Muscle of leg (tissue), 11 donors: ENCODE results near the gene DCC. TPM values are rescaled to one million over a fixed set of nuclear protein-coding genes. Genes with fewer than 3 reads are reported as not detected.

ENCODE experiments used
- DNase-seq: peaks from one replicate; pipeline ENCODE4 v3.0.0; 2013
- H3K27ac ChIP-seq: one replicate; pipeline ENCODE4 v1.5.1; 2013; ENCODE audit warnings: mild to moderate bottlenecking, low read length, control low read depth
- H3K27me3 ChIP-seq: one replicate; pipeline ENCODE4 v1.6.1; 2013; ENCODE audit warnings: low read length; ENCODE audit not compliant: control insufficient read depth, insufficient read depth
- H3K36me3 ChIP-seq: one replicate; pipeline ENCODE4 v1.6.1; 2013; ENCODE audit warnings: low read length; ENCODE audit not compliant: control insufficient read depth, insufficient read depth
- H3K4me1 ChIP-seq: one replicate; pipeline ENCODE4 v1.6.1; 2013; ENCODE audit warnings: low read length; ENCODE audit not compliant: control insufficient read depth, insufficient read depth
- H3K4me3 ChIP-seq: one replicate; pipeline ENCODE4 v1.5.1; 2013; ENCODE audit warnings: low read length, control low read depth
- H3K9me3 ChIP-seq: replicated peaks from 2 replicates; pipeline ENCODE4 v1.6.1; 2013; ENCODE audit warnings: low read depth, low read length; ENCODE audit not compliant: control insufficient read depth
- WGBS: methylation state at CpG from one replicate; pipeline ENCODE4 v1.1.5; 2013; ENCODE audit warnings: missing lambda C conversion rate; ENCODE audit not compliant: insufficient coverage; 5-methylcytosine and 5-hydroxymethylcytosine counted together
- polyA plus RNA-seq, 8 donors: library from polyadenylated mRNA; unstranded; fragments of 120-200 nt; gene quantifications; one replicate each; pipeline versions ENCODE4 v1.2.1 to v1.2.3, GENCODE V29; 2013; ENCODE audit warnings: inconsistent platforms in 1 of 8, low replicate concordance in 1 of 8; ENCODE audit not compliant: insufficient read length in 8 of 8, insufficient read depth in 1 of 8
- total RNA-seq: library from RNA; stranded (reverse); fragments of 120-200 nt; gene quantifications from one replicate; pipeline ENCODE4 v1.2.4, GENCODE V29; 2013

Gene DCC
- total and polyA plus RNA-seq, 9 donors: 0.06 to 0.46 (median 0.13) TPM

DNA sequence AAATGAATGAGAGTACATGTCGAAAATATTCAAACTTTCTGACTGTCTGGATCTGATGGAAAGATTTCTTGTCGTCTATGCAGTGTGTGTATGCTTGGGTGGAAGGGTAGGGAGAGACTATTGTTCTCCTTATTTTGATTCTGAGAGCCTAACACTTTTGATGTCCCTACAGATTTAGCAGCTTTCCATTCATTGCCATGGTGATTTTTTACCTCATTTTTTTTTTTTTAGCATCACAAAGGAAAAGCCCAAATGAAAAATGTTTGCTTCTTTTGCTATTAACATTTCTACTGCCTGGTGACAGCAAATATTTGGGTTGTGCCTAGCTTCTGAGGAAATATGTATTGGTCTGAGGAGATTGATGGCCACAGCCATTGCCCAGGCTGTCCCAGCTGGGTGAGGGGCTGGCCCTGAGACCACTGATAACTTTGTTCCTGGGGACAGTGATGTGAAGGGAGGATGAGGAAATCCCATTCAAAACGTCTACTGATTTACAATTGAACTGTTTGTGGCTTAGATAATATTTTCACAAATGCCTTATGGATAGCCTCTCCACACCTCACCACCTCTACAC lies 558.6 kb downstream of the DCC start:
- Histone ChIP-seq H3K36me3 (no peaks in the 10 kb centered on the region), H3K4me3 (no peak overlapping the region), H3K4me1 (no peaks in the 10 kb centered on the region), H3K27me3 (no peaks in the 10 kb centered on the region), H3K9me3 (no peaks in the 10 kb centered on the region), H3K27ac (no peak overlapping the region)
- DNase-seq: no peak
- WGBS: no CpG with 5 or more reads among the region's 3 CpGs

DNA sequence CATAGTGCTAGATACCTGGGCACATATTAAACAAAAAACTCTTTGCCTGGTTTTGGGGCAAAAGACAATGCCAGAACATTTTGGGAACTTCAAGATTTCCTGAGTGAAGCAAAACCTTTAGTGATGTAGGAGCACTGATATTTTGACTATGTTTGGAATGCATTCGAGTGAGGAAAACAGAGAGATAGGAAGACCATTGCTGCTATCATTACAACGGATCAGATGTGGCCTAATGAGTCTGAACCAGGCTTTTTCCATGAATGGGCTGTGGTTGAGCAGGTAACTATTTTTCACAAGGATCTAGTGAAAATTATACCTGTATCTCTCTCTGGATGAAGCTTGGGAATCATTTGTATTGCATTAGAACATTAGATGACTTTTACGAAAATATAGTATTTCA lies 562.2 kb downstream of the DCC start:
- WGBS: 59% methylated on average over 2 of the region's 3 CpGs
- H3K27ac ChIP-seq: no peak overlapping the region
- H3K4me3 ChIP-seq: no peak overlapping the region
- no peaks in the 10 kb centered on the region for H3K36me3 ChIP-seq
- no peaks in the 10 kb centered on the region for H3K4me1 ChIP-seq
- no peak for DNase-seq
- H3K27me3 ChIP-seq: no peaks in the 10 kb centered on the region
- H3K9me3 ChIP-seq: no peaks in the 10 kb centered on the region

DNA sequence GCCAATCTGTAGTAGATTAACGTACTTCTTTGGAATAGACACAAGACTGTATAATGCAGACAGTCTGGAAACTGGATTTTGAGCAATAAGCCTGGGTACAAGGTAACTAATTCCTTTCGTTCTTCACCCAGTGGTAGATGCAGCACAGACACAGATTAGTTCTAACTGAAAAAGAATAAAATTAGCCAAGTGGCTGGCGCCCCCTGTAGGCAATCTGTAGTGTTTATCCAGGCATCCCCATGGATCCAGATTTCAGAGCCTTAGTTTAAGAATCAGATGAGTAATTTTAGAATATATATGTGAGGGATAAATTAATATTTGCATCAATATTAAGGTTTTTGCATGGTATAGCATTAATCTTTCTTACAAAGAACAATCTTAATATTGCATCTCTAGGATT lies 563.9 kb downstream of the DCC start:
- Histone ChIP-seq H3K9me3 (no peaks in the 10 kb centered on the region), H3K4me1 (no peaks in the 10 kb centered on the region), H3K36me3 (no peaks in the 10 kb centered on the region), H3K27ac (no peak overlapping the region), H3K27me3 (no peaks in the 10 kb centered on the region), H3K4me3 (no peak overlapping the region)
- DNase-seq: peak; percentile 27
- 60% methylated on average over 1 of the region's 3 CpGs for whole genome bisulfite sequencing

DNA sequence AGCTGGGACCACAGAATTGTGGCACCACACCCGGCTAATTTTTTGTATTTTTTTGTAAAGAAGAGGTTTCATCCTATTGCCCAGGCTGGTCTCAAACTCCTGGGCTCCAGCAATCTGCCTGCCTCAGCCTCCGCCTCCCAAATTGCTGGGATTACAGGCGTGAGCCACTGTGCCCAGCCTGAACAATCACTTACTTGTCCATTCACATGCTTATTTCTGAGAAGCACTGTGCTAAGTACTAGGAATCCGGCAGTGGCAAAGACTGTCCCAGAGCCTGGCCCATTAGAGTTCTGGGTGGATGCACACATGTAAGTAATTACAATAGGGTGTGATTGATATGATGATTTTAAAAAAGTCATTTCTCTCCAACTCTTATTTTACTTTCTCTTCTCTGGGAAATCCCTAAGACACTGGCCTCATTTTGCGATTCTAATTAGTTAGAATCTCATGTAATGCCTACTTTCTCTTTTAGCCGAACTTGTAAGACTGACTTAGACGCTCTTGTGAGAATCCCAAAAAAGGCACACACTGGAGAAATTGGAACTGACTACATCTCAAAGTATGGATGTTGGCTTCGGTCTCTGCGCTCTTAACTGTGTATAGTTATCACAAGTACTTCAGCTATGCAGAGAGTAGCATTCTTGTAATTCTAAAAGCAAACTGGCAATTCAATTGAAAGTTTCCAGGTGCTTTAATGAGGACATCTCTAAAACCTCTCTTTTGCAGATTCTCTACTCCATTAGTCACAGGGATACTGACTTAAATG lies 567.7 kb downstream of the DCC start:
- no peaks in the 10 kb centered on the region for H3K4me1 ChIP-seq
- peak; percentile 56 for DNase-seq
- no peaks in the 10 kb centered on the region for H3K9me3 ChIP-seq
- H3K27ac ChIP-seq: no peak overlapping the region
- 55% methylated on average over 4 of the region's 9 CpGs for WGBS
- no peaks in the 10 kb centered on the region for H3K36me3 ChIP-seq
- no peaks in the 10 kb centered on the region for H3K27me3 ChIP-seq
- no peak overlapping the region for H3K4me3 ChIP-seq

DNA sequence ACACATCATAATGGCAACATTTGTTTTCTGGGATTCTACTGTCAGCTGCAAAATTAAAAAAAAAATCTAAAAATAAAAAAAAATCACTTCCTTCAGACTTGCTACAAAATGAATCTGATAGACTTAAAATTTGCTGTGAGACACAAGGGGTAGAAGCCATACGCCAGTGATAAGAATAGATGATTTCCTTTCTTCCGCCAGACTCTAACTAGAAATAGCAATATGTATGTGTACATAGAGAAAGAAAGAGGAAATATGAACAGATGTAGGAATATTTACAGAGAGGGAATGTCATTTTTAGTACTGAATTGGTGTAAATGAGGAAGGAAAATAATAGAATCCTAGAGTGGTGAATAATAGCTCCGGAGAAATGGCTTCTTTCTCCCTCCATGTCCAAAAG lies 574.2 kb downstream of the DCC start:
- Histone ChIP-seq H3K27me3 (no peaks in the 10 kb centered on the region), H3K4me3 (no peak overlapping the region), H3K36me3 (no peaks in the 10 kb centered on the region), H3K27ac (no peak overlapping the region), H3K9me3 (no peaks in the 10 kb centered on the region), H3K4me1 (no peaks in the 10 kb centered on the region)
- WGBS: no CpG with 5 or more reads among the region's 3 CpGs
- DNase-seq: peak; percentile 10

DNA sequence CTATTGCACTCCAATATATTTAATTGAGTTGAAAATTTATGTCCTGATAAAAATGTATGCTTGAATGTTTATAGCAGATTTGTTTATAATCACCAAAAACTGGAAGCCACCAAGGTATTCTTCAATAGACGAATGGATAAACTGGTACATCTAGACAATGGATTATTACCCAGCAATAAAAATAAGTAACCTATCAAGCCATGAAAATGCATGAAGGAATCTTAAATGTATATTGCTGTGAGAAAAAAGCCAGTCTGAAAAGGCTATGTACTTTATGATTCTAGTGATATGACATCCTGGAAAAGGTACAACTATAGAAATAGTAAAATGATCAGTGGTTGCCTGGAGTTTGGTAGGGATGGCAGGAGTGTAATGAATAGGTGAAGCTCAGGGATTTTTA lies 580.7 kb downstream of the DCC start:
- no peak overlapping the region for H3K4me3 ChIP-seq

DNA sequence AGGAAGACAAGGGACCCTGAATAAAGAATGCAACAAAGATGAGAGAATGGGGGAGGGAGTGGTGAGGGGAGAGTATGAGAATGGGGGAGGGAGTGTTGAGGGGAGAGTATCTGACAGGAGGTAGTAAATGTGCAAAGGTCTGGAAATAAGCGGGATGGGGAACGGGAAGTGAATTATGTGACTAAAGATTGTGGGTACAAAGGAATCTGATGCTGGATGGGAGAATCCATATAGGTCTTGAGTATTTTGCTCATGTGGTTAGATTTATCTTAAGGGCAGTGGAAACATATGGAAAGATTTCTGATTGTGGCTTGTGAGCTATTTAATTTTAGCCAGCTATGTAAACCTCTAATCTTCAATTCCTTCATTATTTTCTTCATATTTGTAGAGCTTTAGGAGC lies 593.4 kb downstream of the DCC start:
- no peak for DNase-seq
- WGBS: 97% methylated on average over 2 of the region's 2 CpGs
- Histone ChIP-seq H3K27me3 (no peaks in the 10 kb centered on the region), H3K27ac (no peak overlapping the region), H3K36me3 (no peaks in the 10 kb centered on the region), H3K4me1 (no peaks in the 10 kb centered on the region), H3K4me3 (no peak overlapping the region), H3K9me3 (no peaks in the 10 kb centered on the region)

More for the DNA sequence above, 580.7 kb downstream of the DCC start:
- Histone ChIP-seq H3K27ac (no peak overlapping the region), H3K27me3 (no peaks in the 10 kb centered on the region), H3K36me3 (no peaks in the 10 kb centered on the region), H3K9me3 (no peaks in the 10 kb centered on the region), H3K4me1 (no peaks in the 10 kb centered on the region)
- DNase-seq: no peak
- no CpG with 5 or more reads among the region's 1 CpG for WGBS

DNA sequence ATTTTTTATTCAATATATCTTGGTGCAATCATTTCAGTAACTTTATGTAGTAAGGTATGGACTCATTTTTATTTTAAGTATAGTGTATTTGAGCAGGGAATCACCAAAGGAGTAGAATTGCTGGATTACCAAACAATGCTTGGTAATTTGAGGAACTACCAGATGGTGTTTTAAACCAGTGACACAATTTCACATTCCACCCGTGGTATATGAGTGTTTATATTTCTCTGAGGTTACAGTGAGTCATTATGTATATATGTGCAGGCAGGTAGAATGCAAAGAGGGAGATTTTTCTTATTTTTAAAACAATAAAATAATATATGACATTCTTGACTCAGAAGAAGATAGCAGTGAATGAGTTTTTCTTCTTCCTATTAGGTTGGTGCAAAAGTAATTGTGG lies 596.9 kb downstream of the DCC start:
- Histone ChIP-seq H3K27ac (no peak overlapping the region), H3K4me1 (no peaks in the 10 kb centered on the region), H3K9me3 (no peaks in the 10 kb centered on the region), H3K27me3 (no peaks in the 10 kb centered on the region), H3K4me3 (no peak overlapping the region), H3K36me3 (no peaks in the 10 kb centered on the region)
- DNase-seq: no peak
- WGBS: no CpG with 5 or more reads among the region's 1 CpG

DNA sequence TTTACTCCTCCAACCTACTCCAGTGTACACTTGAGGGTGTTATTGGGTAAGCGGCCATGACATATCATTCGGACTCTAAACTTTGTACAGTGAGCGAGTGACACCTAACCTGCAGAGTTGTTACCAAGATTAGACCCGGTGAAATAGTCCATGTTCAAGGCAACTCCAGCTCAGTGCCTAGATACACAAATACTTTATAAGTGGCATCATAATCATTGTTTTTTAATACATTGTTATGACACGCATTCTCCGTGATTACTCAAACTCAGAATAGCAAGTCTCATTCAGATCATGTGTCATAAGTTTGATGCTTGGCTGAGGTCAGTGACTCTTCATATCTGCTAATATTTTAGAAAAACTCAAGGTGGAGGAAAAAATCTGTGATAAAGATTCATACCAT lies 597.8 kb downstream of the DCC start:
- Histone ChIP-seq H3K4me1 (no peaks in the 10 kb centered on the region), H3K9me3 (no peaks in the 10 kb centered on the region), H3K4me3 (no peak overlapping the region), H3K27me3 (no peaks in the 10 kb centered on the region), H3K27ac (no peak overlapping the region), H3K36me3 (no peaks in the 10 kb centered on the region)
- DNase-seq: no peak
- 92% methylated on average over 2 of the region's 6 CpGs for WGBS

DNA sequence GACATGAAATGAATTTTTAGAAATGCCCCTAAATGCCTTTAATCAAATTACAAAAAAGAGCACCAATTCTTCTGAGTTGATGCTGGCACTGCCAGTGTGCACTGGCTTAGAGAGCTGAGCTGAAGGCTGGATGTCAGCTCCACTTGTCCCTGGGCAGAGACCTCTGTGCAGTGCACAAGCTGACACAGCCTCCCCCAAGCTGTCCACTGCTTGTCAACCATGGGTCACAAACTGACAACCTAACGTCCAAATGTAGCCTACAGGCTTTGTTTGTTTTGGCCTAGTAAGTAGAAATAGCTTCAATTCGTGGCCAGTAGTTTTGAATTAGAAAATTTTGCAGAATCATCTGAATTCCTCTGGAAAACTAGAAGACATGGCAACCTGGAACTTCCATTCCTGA lies 605.6 kb downstream of the DCC start:
- Histone ChIP-seq H3K27me3 (no peaks in the 10 kb centered on the region), H3K27ac (no peak overlapping the region), H3K4me1 (no peaks in the 10 kb centered on the region), H3K9me3 (no peaks in the 10 kb centered on the region), H3K36me3 (no peaks in the 10 kb centered on the region), H3K4me3 (no peak overlapping the region)
- no peak for DNase-seq
- WGBS: 80% methylated on average over 2 of the region's 2 CpGs
